NOMO-1 treated with dmso at 0.1 percent for 144 hours (cell line): Measurements from ENCODE around the gene TIGD6.
"Not testable (repeated sequence)": the region's sequence is repeated elsewhere in the genome, so short reads cannot be mapped to it uniquely, and the experiment has no call there.

Experiments
- DNase-seq: peaks from one replicate; lab custom pipeline; 2025; ENCODE audit not compliant: unreplicated experiment; lab: John Stamatoyannopoulos, UW

TIGD6 gene

DNA sequence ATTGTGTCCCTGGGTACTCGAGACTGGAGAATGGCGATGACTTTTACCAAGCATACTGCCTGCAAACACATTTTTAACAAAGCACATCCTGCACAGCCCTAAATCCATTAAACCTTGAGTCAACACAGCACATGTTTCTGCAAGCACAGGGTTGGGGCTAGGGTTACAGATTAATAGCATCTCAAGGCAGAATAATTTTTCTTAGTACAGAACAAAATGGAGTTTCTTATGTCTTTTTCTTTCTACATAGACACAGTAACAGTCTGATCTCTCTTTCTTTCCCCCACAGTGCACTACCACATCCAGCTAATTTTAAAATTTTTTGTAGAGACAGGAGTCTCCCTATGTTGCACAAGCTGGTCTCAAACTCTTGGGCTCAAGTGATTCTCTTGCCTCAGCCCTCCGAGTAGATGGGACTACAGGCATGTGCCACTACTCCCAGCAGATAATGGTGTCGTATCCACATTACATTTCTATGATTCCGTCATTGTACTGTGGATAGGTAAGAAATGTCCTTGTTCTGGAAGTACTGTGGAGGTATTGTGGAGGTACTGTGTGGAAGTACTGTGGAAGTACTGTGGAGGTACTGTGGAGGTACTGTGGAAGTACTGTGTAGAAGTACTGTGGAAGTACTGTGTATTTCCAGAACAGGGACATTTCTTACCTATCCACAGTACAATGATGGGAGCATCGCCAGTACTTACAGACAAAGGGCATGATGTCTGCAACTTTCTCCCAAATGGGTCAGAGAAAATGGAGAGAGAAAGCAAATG lies 57.1 kb downstream of the TIGD6 start:
- not testable (repeated sequence) for DNase-seq
